Stimulated activated CD4-positive, alpha-beta T cell treated with anti-CD3 and anti-CD28 coated beads, TNF-alpha, amount 100 ng/mL, for 24 hours (primary cell): ENCODE data around the gene CCN5.
A peak's percentile ranks its signal among the peaks of the same experiment; 100 is the strongest.

Experiments
- DNase-seq, 3 experiments: peaks; one replicate each; pipeline ENCODE4 v3.0.0-alpha.2; 2020; ENCODE audit warnings: low read depth in 3 of 3

Gene CCN5

DNA sequence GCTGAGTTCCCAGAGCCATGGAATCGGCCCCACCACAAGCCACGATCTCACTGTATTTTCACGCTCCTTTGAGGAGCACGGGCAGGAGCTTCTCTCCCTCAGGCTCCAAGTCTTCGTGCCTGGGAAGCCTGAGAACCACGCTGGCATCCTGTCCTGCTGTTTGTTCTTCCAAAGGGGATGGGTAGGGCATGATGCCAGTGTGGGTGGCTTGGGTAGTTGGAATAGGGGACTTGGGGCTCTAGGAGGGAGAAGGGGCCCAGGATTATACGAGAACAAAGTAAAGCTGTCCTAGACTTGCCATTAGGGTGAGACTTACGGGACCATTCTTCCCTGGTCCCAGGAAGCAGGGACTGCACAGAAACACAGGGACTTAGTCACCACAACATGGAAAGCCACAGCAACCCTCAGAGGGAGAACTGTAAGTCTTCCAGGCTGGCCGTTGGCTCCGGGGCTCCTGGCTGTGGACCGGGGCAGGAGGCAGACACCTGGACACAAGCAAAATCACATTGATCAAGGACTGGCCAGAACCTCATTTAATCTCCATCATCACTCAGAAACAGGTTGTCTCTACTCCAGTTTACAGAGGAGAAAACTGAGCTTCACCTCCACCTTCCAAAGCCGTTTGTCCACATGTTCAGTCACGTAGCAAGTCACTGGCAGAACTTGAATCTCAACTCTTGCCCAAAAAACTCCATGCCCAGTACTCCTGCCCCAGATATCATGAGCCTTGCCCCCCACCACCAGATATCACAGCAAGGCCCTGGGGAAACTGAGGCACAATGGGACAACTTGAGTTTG, 1.3 kb downstream of the CCN5 start:
- DNase-seq, result no peak

DNA sequence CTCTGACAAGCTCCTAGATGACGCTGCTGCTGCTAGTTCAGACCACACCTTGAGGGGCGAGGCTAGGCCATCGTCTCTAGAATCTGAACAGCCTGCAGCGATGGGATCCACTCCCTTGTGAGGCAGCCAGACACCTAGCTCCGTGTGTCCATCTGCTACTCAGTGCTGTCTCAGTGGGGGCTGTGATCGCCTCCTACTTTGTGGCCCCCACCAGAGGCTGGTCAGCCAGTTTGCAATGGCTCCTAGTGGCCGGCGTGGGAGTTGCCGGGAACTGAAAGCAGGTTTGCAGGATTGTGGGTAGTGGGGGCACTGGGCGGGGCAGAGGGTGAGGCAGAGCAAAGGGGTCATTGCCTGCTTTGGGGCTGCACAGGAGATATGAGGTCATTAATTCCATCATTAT, 2.8 kb downstream of the CCN5 start:
- no peak for DNase-seq

DNA sequence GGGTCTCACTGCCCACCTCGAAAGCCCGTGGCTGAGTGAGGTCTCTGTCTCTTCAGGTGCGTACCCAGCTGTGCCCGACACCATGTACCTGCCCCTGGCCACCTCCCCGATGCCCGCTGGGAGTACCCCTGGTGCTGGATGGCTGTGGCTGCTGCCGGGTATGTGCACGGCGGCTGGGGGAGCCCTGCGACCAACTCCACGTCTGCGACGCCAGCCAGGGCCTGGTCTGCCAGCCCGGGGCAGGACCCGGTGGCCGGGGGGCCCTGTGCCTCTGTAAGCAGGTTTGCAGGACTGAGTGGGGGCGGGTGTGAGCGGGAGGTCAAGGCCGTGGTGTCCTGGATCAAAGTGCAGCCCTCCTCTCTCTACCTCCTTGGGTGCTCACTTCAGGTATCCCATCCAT, 4.7 kb downstream of the CCN5 start:
- DNase-seq, result no peak

DNA sequence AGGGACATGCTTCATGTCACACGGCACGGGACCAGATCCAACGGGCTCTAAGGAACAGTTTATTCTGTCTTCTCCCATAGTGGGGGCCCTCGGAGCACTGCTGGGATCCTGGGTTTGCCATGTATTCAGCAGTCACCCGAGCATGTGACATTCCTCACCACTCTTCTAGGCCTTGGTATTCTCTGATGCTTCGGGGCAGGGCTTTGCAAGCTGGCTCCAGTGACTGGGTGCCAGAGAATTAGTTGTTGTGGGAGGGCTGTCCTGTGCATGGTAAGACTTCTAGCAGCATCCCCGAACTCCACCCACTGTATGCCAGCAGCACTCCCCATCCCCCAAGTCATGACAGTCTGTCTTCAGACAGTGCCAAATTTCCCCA, 5.4 kb downstream of the CCN5 start:
- no peak for DNase-seq

DNA sequence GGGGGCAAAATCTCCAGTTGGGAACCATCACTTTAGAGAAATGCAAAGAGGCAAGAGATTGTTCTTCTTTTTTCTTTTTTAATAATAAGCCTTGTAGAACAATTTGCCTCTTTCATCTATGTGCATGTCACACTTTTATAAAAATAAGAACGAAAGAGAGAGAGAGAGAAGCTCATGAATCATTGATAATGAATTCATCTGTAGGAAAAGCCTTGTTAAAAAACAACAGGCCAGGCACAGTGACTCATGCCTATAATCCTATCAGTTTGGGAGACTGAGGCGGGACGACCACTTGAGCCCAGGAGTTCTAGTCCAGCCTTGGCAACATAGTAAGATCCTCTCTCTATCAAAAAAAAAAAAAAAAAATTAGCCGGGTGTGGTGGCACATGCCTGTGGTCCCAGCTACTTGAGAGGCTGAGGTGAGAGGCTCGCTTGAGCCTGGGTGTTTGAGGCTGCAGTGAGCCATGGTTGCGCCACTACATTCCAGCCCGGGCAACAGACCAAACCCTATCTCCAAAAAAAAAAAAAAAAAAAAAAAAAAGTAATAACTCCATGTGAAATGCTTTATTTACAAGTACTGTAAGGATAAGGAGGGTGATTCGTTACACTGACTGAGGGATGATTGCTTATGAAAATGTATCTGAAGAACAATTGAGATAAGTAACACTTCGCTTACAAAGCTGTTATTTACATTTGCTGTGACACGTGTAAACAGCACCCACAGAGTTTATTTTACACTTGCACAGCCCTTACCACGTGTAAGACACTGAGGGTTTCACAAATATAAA, 6.0 kb downstream of the CCN5 start:
- DNase-seq, result no peak

DNA sequence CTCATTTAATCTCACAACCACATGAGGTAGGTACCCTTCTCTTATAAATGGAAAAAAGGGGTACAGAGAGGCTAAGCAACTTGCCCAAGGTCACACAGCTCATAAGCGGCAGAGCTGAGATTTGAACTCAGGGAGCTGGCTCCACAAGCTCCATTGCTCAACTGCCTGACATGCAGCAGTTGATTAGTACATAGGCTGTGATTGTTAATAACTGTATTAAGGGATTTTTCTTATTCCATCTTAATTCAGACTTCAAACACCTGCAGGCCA, 6.6 kb downstream of the CCN5 start:
- no peak for DNase-seq

DNA sequence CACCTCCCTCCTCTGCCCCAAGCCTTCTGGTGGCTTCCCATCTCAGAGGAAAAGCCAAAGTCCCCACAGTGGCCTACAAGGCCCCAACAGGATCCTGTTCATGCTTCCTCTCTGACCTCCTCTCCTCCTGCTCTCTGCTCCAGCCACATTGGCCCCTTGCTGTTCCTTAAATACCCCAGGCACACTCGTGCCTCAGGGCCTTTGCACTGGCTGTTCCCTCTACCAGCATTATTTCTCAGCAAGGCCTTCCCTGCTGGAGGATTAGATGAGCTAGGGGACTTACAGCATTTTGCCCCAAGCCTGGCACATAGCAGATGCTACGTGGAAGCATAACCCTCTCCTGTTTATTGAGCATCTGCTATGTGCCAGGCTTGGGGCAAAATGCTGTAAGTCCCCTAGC, 7.8 kb downstream of the CCN5 start:
- no peak for DNase-seq

DNA sequence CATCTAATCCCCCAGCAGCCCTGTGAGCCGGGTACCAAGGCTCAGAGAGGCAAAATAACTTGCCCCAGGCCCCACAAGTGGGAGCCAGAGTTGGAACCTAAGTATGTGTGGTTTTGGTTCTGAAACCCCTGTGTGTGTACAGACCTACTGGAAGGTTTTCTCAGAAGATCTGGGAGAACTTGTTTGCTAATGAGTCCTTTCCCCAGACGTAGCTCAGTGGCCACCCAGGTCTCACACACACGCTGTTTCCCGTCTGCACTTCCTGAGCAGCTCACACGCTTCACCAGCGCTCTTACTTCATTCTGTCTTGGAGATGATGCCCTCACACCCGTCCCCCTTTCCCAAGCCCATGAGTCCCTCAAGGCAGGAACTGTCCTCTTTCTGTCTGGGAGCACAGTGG, 8.2 kb downstream of the CCN5 start:
- DNase-seq, result no peak

DNA sequence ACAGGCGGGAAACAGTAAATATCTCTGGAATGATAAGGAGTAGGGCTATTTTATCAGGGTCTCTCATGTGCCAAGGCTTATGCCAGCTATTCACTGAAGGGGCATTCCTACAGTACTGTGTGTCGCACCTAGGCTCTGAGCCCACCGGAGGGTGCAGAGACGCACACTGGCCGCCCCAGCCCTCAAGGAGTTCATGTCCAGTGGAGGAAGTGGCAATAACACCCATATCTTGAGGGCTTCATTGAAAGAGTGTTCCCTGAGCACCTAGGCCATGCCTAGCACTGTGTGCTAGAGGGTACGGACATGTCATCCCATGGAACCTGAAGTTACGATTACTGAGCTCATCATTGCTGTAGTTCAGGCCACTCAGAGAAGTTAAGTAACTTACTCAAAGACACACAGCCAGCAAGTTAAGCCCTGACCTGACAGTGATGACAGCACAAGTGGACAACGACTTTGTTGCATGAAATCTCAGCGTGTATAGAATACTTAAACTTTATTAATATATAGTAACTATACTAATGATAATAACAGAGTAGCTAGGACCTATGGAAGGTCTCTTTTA, 8.7 kb downstream of the CCN5 start:
- no peak for DNase-seq

DNA sequence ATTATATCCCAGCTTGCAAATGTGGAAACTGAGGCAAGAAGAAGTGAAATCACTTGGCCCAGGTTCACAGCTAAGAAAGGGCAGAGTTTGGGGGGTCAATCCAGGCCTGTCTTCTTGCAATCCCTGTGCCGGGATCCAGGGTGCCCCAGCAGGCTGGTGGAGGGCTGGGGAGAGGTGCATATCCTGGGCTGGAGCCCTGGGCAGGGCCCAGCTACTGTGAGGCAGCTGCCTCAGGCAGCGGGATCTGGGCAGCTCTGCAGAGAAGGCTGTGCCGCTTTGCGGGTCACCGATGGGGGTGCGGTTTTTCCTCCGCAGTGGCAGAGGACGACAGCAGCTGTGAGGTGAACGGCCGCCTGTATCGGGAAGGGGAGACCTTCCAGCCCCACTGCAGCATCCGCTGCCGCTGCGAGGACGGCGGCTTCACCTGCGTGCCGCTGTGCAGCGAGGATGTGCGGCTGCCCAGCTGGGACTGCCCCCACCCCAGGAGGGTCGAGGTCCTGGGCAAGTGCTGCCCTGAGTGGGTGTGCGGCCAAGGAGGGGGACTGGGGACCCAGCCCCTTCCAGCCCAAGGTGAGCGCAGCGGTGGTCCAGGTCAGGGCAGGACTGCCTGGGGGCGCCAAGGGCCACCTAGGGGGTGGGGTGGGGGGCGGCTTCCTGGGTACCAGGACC, 9.4 kb downstream of the CCN5 start:
- DNase-seq, result no peak

DNA sequence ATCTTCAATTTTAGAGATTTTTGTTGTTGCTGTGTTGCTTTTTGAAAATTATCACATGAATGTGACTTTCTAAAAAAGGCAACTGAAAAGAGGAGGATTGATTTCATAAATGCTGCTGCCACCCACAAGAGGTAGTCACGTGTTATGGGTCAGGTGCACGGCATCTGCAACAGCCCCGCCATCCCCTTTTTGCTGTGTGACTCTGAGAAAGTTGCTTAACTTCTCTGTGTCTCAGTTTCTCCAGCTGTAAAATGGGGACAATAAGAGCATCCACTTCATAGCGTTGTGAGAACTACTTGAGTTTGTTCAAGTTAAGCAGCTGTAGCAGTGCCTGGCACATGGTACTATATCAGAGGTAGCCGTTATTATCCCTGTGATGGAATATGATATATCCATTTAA, 10.7 kb downstream of the CCN5 start:
- no peak for DNase-seq

DNA sequence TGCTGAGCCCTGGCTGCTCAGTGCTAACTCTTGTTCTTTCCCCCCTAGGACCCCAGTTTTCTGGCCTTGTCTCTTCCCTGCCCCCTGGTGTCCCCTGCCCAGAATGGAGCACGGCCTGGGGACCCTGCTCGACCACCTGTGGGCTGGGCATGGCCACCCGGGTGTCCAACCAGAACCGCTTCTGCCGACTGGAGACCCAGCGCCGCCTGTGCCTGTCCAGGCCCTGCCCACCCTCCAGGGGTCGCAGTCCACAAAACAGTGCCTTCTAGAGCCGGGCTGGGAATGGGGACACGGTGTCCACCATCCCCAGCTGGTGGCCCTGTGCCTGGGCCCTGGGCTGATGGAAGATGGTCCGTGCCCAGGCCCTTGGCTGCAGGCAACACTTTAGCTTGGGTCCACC, 11.9 kb downstream of the CCN5 start:
- no peak for DNase-seq

DNA sequence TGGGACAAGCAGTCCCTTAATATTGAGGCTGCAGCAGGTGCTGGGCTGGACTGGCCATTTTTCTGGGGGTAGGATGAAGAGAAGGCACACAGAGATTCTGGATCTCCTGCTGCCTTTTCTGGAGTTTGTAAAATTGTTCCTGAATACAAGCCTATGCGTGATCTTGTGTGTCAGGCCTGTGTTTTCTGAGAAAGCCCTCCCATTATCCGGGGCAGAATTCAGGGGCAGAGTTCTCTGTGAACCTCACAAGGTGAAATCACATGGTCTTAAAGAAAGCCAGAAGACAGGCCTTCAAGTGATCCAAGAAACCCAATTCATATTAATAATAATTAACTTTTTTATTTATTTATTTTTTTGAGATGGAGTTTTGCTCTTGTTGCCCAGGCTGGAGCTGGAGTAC, 12.5 kb downstream of the CCN5 start:
- DNase-seq, result no peak

DNA sequence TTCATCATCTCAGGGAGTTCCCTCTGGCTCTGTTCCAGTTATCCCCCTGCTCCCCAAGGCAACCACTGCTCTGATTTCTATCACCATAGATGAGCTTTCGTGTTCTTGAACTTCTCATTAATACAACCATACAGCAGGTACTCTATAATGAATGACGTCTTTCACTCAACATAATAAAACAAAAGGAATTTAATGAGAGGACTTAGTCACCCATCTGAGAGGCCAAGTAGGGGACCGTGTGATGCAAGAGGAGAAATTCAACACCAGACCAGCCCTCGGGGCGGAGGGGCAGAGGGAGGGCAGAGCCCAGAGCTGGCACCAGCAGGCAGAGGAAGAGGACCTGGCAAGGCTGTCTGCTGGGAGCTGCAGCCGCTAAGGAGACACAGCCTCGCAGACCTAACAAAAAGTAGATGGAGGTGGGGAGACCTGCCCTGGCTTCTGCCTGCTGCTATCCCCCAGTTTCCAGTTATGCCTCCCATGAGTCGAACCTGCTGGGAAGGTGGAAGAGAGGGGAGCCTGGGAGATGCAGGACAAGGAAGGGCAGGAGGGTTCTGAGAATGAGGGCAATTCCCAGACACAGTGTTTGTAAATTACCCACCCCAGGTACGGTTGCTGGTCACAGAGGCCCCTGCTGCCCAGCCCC, 13.8 kb downstream of the CCN5 start:
- DNase-seq, result no peak

DNA sequence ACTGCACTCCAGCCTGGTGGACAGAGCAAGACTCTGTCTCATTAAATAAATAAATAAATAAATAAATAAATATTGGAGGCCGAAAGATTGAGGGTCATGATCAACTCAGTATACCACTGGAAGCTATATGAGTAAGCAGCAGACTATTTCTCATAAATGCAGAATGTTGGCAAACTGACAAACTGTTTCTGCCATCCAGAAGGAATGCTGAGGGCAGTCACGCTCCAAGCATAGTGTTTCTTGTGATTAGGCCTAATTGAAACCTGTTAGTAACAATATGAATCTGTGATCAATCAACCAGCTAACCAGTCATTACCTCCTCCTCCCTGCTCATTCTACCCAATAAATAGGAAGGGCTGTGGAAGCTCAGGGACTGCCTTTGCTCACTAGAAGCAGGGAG, 15.3 kb downstream of the CCN5 start:
- DNase-seq, result no peak

DNA sequence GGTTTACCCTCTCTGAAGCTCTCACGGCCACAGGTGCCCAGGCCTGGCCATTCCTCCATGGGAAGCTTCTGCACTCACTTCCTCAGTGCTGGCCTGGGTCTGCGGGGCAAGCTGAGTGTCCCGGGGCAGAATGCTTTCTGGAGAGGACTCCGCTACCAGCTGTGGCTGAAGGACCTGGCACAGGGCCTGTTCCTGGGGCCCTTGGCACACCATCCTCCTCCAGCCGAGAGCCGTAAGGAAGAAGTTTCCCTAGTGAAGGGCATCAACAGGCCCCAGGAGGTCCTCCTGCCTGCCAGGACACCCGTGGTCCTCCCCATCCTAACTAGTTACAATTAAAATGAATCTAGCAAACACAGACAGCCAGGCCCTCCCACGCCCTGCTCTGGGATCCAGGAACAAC, 16.5 kb downstream of the CCN5 start:
- no peak for DNase-seq

DNA sequence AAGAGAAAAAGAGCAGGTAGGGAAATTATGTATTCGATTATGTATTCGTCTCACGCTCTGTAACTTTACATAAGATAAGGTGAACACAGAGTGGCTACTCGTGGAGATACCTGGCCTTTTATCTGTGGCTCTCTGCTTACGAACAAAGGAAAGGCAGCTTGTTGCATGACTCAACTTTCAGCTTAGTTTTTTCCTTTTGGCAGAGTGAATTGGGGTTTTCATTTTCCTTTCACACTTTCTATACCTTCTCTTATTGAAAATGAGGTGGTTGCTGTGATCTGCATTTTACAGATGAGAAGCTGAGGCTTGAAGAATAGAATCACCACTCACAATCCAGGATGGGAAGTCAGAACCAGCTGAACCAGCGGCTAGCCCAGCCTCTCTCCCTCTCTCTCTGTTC, 17.2 kb downstream of the CCN5 start:
- DNase-seq, result no peak

DNA sequence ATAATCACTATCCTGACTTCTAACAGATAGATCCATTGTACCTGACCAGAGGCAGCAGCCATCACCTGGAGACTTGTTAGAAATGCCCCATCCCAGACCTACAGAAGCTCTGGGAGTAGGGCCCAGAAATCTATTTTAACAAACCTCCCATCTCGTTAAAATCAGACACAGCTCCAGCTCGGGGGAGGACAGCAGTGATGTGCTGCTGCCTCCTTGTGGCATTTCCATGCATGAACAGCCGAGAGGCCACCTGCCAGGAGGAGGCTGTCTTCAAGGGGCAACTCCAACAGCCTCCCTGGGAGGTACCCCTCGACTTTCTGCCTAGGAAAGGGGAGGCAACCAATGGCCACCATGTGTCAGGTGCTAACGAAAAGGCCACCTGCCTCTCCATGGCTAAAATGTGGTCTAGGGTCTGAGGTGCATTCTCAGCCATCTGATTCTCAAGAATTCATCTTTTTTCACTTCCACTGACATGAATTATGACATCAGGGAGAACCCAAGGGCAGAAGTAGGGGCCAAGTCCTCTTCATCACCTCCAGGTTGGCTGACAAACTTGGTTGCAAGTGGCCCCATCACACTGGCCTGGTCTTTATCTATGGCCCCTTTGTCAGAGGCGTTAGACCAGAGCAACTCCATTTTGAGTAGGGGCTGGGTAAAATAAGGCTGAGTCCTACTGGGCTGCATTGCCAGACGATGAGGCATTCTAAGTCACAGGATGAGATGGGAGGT, 18.3 kb downstream of the CCN5 start:
- DNase-seq, result peak; percentile 27 to 54 (median 34)

DNA sequence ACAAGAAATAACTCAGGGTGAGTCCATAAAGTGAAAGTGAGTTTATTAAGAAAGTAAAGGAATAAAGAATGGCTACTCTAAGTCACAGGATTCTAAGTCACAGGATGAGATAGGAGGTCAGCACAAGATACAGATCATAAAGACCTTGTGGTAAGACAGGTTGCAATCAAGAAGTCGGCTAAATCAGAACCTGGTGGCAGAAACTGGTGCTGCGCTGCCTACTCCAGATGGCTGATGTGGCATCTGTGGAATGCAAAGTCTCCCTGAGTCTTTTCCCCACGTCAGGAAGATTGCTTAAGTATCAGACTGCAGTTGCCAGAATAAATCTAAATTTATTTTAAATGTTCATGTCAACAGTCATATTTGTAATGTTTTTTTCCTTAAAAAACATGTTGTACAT, 19.8 kb downstream of the CCN5 start:
- DNase-seq, result no peak

DNA sequence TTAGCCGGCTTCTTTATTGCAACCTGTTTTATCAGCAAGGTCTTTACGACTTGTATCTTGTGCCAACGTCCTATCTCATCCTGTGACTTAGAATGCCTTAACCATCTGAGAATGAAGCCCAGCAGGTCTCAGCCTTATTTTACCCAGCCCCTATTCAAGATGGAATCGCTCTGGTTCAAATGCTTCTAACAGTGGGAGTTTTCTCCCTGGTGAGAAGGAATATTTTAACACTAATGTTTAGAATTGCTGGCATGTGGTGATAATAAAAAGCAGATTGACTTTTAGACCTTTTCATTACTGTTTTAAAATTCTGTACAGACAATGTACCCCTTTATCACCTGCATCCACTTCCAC, 20.6 kb downstream of the CCN5 start:
- DNase-seq, result no peak

DNA sequence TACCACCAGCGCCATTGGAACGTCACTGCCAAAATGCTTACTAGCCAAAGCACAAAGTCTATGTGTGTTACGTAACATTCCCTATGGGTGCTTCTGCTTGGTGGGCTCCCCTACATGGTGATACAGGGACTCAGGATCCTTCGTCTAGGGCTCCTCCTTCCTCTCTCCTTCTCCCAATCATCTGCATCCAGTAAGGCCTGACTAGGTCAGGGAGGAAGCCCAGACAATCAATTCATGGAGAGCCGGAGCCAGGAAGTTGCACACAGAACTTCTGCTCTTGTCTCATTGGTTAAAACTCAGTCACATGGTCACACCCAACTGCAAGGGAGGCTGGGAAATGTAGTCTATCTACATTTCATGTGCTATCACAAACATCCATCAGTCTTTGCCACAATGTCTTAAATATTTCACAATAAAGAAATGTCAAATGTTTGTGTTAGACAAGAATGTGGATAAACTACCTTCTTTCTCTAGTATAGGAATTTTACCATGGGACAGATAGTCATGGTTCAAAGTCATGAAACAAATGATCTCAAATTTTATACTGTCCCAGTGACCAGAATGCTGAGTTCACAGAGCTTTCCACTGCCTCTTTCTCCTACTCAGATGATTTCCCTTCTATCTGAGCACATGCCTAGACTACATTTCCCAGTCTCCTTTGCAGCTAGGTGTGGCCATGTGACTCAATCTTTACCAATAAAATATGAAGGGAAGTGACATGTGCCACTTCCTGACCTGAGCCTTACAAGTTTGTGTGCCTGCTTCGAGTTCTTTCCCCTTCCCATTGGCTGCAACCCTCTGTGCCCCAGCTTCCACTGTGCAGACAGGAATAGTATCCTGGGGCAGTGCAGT, 21.2 kb downstream of the CCN5 start:
- no peak for DNase-seq
